HG03095 (cell line): ENCODE measurements around the gene DENND5A.
"Not testable (repeated sequence)": the region's sequence is repeated elsewhere in the genome, so short reads cannot be mapped to it uniquely, and the experiment has no call there.

Source experiments
- ATAC-seq: cut with Tn5 transposase; IDR thresholded peaks from one replicate; pipeline ENCODE4 v1.9.1; 2021; ENCODE audit warnings: moderate library complexity; ENCODE audit not compliant: unreplicated experiment

DENND5A gene

DNA sequence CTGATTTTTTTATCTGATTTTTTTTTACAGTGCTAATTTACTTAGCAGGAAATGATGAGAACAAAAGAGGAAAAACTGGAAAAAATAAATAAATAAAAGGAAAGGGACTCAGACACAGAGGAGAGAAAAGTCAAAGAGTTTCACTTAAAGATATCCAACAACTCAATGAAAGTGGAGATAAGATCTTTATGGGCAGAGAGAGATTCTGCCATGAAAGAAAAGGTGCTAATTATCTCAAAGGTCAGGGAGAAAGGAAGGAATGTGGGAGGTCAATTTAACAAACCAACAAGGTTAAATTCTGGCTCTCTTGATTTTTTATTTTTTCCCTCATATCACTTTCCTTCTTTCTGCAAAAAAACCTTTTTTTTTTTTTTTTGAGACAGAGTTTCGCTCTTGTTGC, 86.0 kb downstream of the DENND5A start:
- ATAC-seq: no peak

DNA sequence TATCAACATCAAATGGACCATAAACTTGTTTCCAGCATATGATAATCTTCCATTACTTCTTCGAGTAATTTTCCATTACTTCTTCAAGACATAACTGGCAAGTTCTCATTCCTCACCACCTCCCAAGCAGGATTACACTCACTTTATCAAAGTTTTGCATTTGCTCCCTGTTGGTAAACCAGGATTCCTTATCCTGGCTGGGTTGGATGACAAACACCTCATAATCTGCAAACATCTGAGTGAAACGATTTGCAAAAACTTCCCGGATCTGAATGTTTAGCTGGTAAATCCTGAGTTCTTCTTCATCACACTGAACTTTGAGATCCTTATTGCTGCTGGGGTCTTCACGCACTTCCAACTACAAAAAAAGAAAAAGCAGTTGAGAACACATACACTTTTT, 86.4 kb downstream of the DENND5A start:
- no peak for ATAC-seq

DNA sequence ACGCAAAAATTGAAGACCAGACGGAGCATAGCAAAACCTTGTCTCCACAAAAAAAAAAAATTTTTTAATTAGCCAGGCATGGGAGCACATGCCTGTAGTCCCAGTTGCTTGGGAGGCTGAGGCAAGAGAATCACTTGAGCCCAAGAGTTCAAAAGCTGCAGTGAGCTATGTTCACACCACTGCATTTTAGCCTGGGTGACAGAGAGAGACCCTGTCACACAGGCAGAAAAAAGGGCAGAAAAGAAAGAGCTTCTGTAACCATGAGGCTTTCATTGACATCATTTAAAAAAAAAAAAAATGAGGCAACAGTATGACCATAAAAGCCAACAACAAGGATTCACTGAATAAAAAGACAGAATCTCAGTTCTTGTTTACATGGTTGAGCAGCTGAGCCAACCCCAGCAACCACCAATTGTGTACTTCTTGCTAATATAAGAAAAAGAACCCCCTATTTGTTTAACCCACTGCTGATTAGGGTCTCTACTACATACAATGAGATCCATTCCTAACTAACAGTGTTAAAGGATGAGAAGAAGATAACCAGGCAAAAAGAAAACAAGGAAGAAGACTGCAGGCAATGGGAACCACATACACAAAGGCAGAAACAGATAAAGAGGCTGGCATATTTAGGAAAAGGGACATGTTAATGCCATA, 87.6 kb downstream of the DENND5A start:
- ATAC-seq: no peak

- ATAC-seq: no peak
Measured at GRCh38 chr11:9176550-9176949, 88.6 kb downstream of the DENND5A start.

DNA sequence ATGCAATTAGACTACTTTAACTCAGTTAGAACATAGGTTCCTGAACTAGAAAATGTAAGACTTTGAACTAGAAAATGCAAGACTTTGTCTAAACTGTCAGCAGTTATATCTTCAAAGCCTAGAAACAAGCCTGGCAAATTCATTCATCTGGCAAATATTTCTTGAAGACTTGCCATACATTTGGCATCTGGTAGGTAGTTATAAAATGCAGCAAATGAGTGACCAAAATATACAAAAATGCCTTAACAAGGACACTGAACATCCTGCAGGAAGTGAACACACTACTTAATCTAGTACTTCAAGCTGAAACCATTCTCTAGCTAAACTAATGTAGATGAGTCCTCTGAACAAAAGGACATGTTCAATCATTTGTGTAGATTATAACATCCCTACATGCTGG, 89.0 kb downstream of the DENND5A start:
- no peak for ATAC-seq

DNA sequence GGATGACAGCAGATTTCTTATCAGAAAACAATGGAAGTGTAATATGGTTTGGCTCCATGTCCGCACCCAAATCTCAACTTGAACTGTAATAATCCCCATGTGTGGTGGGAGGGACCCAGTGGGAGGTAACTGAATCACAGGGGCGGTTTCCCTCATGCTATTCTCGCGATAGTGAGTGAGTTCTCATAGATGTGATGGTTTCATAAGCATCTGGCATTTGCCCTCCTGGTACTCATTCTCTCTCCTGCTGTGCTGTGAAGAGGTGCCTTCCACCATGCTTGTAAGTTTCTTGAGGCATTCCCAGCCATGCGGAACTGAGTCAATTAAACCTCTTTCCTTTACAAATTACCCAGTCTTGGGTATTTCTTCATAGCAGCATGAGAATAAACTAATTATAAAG, 92.8 kb downstream of the DENND5A start:
- no peak for ATAC-seq

- no peak for ATAC-seq
Measured at GRCh38 chr11:9170450-9170849, 94.7 kb downstream of the DENND5A start.

DNA sequence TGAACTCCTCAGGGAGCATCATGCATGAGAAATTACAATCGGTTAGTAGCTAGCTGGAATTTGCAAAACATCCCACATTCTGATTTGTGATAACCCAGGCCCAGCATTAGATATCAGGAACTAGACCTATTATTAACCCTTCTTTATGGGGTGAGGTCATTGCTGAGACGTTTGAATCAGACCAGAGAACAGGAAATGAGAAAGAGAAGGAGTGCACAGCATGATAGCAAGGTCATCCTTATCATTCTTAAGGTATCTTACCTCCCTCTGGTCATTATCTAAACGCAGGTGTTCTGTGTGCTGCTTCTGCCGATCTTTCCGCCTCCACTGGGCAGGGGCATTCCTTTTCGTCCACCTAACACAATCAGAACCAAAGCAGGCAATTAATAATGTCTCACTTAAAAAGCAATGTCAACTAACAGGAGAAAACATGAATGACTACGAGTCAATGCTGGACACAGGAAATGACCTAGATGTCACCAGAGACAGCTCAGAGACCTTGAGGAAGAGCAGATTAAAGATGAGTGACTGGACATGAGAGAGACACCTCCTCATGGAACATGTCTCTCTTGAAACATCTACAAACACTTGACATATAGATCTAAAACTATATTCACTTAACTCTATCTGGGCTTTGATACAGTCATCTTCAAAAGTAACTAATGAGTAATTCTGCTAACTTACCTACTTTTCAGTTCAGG, 95.4 kb downstream of the DENND5A start:
- ATAC-seq: no peak

GRCh38 chr11:9161991-9162390, 103.2 kb downstream of the DENND5A start:
- not testable (repeated sequence) for ATAC-seq

DNA sequence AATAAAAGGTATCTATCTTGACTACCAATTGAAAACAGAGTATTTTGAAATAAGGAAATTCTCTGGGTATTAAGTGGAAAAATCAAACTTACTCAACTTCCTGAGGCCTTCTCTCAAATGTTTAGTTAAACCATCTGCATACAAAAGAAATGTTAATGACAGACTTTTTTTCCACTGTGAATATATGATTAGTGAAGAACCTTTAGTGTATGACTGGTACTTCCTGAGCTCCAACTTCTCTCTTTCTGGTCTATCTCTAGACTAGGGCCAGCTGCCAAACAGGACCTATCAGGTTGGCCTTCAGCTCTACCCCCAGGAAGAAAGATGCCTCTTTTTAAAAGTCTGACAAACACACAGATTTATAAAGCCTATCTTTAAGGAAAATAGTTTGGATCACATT, 105.0 kb downstream of the DENND5A start:
- no peak for ATAC-seq

DNA sequence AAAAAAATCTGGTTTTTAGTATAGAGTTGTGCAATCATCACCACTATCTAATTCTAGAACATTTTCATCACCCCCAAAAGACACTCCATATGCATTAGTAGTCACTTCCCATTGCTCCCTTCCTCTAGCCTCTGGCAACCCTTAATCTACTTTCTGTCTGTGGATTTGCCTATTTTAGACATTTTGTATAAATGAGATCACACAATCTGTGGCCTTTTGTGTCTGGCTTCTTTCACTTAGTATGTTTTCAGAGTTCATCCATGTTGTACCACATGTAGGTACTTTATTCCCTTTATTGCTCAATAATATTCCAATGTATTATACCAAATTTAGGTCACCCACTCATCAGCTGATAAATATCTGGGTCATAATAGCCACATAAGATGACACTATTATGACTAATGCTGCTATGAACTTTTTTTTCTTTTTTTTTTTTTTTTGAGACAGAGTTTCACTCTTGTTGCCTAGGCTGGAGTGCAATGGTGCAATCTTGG, 106.2 kb downstream of the DENND5A start:
- ATAC-seq: no peak

DNA sequence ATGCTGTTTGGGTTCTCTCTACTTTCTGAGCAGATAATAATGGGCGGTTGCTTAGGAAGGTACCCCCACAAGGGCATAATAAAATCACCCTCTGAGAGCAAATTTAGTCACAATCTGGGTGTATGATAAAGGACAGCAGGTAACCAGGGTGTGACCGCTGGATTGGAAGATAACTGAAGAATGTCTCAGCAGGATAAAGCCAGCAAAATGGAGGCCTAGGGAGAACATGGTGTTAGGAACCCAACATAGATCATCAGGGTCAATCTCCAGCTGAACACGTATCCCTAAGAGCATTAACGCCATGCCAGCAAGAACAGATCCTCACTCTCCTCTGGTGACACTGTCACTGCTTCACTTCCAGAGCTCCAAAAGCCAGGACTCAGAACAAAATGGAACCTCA, 109.2 kb downstream of the DENND5A start:
- ATAC-seq: no peak

DNA sequence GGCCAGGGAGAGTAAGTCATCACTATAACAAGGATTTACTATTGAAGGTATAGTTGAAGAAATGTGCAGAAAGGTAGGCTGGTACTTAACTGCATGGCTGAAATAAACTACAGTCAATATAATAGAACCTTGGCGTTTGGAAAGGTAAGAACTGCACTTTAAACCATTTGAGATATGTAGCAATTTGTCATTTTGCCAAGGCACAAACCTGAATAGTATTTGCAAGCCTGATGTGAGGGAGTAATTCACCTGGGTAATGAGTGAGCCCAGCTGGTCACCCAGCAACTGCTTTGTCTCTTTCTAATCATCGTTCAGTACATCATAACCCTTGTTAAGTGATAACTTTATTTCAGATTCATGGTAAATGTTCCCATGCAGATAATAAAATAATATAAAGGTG, 111.5 kb downstream of the DENND5A start:
- no peak for ATAC-seq

GRCh38 chr11:9151631-9152030, 113.5 kb downstream of the DENND5A start:
- no peak for ATAC-seq

- no peak for ATAC-seq
Measured at GRCh38 chr11:9150926-9151325, 114.2 kb downstream of the DENND5A start.

DNA sequence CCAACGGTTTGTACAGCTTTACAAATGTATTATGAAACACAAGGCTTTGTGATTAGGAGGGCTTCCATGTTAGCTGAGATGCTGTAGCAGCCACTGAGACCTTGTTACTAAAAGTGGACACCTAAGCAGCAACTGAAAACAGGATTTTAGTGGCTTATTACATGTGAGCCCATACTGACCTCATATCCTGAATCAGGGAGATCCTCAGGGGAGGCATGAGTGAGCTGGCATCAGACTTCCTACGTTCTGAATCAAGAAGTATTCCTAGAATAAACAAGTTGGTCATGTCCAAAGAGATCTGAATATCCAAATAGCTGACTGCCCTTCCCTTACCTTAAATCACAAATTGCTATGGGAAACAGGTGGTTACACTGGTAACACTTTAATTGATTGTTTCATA, 114.6 kb downstream of the DENND5A start:
- no peak for ATAC-seq

- no peak for ATAC-seq
Measured at GRCh38 chr11:9148727-9149126, 116.4 kb downstream of the DENND5A start.

GRCh38 chr11:9148035-9148434, 117.1 kb downstream of the DENND5A start:
- ATAC-seq: no peak

- no peak for ATAC-seq
Measured at GRCh38 chr11:9146477-9146876, 118.7 kb downstream of the DENND5A start.

- ATAC-seq: no peak
Measured at GRCh38 chr11:9145283-9145682, 119.9 kb downstream of the DENND5A start.

- no peak for ATAC-seq
Measured at GRCh38 chr11:9144828-9145227, 120.3 kb downstream of the DENND5A start.

GRCh38 chr11:9143721-9144120, 121.4 kb downstream of the DENND5A start:
- ATAC-seq: no peak

DNA sequence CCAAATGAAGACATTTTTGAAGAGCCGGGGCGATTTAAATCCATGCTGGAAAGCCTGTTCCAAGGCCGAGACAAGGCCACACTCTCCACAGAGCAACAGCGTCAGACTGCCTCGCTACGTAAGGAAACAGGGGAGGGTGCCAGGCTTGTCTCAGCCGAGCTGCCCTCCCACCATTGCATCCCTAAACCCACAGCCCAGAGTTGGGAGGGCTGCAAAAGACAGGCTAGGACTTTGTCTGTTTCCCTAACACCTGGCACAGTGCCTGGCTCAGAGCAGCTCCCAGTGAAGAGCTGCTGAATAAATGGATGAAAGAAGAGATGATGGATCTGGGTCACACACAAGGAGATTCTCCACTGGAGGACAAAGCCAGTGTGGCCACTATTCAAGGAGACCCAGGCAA, 122.4 kb downstream of the DENND5A start:
- no peak for ATAC-seq
